Testis (tissue), 2 donors: Measurements from ENCODE around the gene ITIH6.

Experiments used
- POLR2A ChIP-seq: fragments of 450-650 bp; IDR thresholded peaks from one replicate; pipeline ENCODE4 v1.6.1; 2017; ENCODE audit warnings: antibody characterized with exemption, mild to moderate bottlenecking, moderate library complexity
- TF ChIP-seq, protein P1 (sequence below), 3 experiments: fragments of 450-650 bp in 2 of 3; fragments of 200-600 bp in 1 of 3; sonication (generic) in 1 of 3; IDR thresholded peaks; one replicate each; pipeline ENCODE4 v1.5.1; 2016 to 2019; ENCODE audit warnings: antibody characterized with exemption in 3 of 3, mild to moderate bottlenecking in 2 of 3, moderate library complexity in 1 of 3

DNA sequence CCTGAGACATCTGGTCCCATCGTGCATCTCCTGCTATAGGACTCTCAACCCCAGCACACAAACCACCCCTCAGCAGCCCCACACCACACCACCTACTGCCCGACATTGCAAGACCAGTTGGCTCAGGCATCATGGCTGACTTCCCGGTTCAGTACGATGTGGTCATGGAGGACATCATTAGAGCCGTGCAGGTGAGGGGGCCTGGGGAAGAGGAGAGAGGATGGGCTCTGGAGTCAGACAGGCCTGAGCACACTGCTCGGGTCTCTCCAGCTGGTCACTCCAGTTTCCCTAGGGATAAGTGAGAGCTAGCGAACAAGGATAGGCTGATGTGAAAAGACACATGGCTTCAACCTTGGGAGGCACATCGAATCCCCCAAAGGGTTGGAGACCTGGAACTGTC, 26.7 kb upstream of the ITIH6 start:
- TF ChIP-seq, protein P1, sequence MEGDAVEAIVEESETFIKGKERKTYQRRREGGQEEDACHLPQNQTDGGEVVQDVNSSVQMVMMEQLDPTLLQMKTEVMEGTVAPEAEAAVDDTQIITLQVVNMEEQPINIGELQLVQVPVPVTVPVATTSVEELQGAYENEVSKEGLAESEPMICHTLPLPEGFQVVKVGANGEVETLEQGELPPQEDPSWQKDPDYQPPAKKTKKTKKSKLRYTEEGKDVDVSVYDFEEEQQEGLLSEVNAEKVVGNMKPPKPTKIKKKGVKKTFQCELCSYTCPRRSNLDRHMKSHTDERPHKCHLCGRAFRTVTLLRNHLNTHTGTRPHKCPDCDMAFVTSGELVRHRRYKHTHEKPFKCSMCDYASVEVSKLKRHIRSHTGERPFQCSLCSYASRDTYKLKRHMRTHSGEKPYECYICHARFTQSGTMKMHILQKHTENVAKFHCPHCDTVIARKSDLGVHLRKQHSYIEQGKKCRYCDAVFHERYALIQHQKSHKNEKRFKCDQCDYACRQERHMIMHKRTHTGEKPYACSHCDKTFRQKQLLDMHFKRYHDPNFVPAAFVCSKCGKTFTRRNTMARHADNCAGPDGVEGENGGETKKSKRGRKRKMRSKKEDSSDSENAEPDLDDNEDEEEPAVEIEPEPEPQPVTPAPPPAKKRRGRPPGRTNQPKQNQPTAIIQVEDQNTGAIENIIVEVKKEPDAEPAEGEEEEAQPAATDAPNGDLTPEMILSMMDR (IDR thresholded peaks at IDR 0.05): no peak
- TF ChIP-seq POLR2A: no peak
